Gastrocnemius medialis (tissue), 4 donors: ENCODE results near the gene SPIRE1. TPM values are rescaled to one million over a fixed set of nuclear protein-coding genes. Genes with fewer than 3 reads are reported as not detected.

Source experiments
- ATAC-seq, 2 donors: fragments of 150-250 bp; one replicate each; pipeline ENCODE4 v1.9.1; 2016
- DNase-seq, 2 donors: peaks; one replicate each; pipeline ENCODE4 v3.0.0-alpha.2; 2019
- H3K27ac ChIP-seq, 4 donors: fragments of 200-600 bp; sonication (generic); 1 replicate in 1 of 4; 2 replicates in 3 of 4; pipeline ENCODE4 v1.5.1; 2016 to 2018; ENCODE audit warnings: mild to moderate bottlenecking in 2 of 4, moderate library complexity in 1 of 4
- H3K27me3 ChIP-seq, 3 donors: fragments of 200-600 bp; sonication (generic) in 2 of 3; 1 replicate in 1 of 3; 2 replicates in 2 of 3; pipeline versions ENCODE4 v1.5.1 to v1.6.0; 2016 to 2019; ENCODE audit warnings: mild to moderate bottlenecking in 1 of 3, moderate library complexity in 1 of 3
- H3K36me3 ChIP-seq, 2 donors: fragments of 200-600 bp; sonication (generic) in 1 of 2; one replicate each; pipeline ENCODE4 v1.5.1; 2017 to 2018
- H3K4me1 ChIP-seq, 2 donors: fragments of 200-600 bp; sonication (generic) in 1 of 2; one replicate each; pipeline ENCODE4 v1.5.1; 2016 to 2017; ENCODE audit warnings: mild to moderate bottlenecking in 2 of 2
- H3K4me3 ChIP-seq, 4 donors: fragments of 200-600 bp; sonication (generic) in 3 of 4; 1 replicate in 1 of 4; 2 replicates in 3 of 4; pipeline ENCODE4 v1.5.1; 2016 to 2019; ENCODE audit warnings: mild to moderate bottlenecking in 2 of 4
- H3K9me3 ChIP-seq, 3 donors: fragments of 200-600 bp; sonication (generic) in 2 of 3; 1 replicate in 1 of 3; 2 replicates in 2 of 3; pipeline ENCODE4 v1.5.1; 2016 to 2019
- CTCF ChIP-seq, 5 experiments: fragments of 450-650 bp in 3 of 5; fragments of 200-600 bp in 2 of 5; sonication (generic) in 2 of 5; IDR thresholded peaks in 4 of 5; conservative IDR thresholded peaks in 1 of 5; 1 replicate in 4 of 5; 2 replicates in 1 of 5; pipeline ENCODE4 v1.5.1; 2016 to 2019; ENCODE audit warnings: antibody characterized with exemption in 5 of 5, mild to moderate bottlenecking in 3 of 5, moderate library complexity in 3 of 5
- POLR2A ChIP-seq, 2 donors: fragments of 450-650 bp; IDR thresholded peaks; one replicate each; pipeline ENCODE4 v1.6.1; 2017; ENCODE audit warnings: antibody characterized with exemption in 2 of 2, mild to moderate bottlenecking in 2 of 2, moderate library complexity in 2 of 2
- in situ Hi-C, 4 donors: fragments of 200-750 bp; cut with MboI; loops; one replicate each; pipeline versions ENCODE4 v1.15.0 to v1.8.0; 2017; ENCODE audit warnings: low sequenced_read_pairs in 4 of 4
- intact Hi-C: fragments of 100-400 bp; cut with DNase I; formaldehyde crosslinking; loops from one replicate; pipeline ENCODE4 v1.15.1; 2023; ENCODE audit warnings: low total_unique reads
- total RNA-seq, 4 donors: library from RNA; depleted of rRNA; stranded (reverse); fragments of >200 nt; gene quantifications; one replicate each; pipeline versions ENCODE4 v1.1.0 to v1.2.3, GENCODE V29; 2016

SPIRE1 gene
- total RNA-seq, 4 donors from 2014 or later = 48.3 to 82.7 (median 55.1) TPM

- H3K9me3 ChIP-seq = no peaks in the 10 kb centered on the region
- no peak for TF ChIP-seq CTCF (IDR thresholded peaks at IDR 0.05 in 4 of 5, conservative IDR thresholded peaks at IDR 0.05 in 1 of 5)
- no peak for TF ChIP-seq POLR2A (IDR thresholded peaks at IDR 0.05)
- ATAC-seq (no peak), DNase-seq (no peak)
- no peaks in the 10 kb centered on the region for H3K36me3 ChIP-seq
- H3K4me3 ChIP-seq = no peak overlapping the region
- no peaks in the 10 kb centered on the region for H3K27me3 ChIP-seq
- H3K4me1 ChIP-seq = no peaks in the 10 kb centered on the region
- intact Hi-C loops = no loop called here
- no peak overlapping the region for H3K27ac ChIP-seq
- in situ Hi-C loops = no loop called here
Observed at GRCh38 chr18:12470382-12471075, 187.4 kb downstream of the SPIRE1 start.

- peaks cover 0 to 5% of the 10 kb centered on the region in 2 donors for H3K36me3 ChIP-seq
- TF ChIP-seq CTCF (IDR thresholded peaks at IDR 0.05 in 4 of 5, conservative IDR thresholded peaks at IDR 0.05 in 1 of 5) (no peak), POLR2A (IDR thresholded peaks at IDR 0.05) (no peak)
- intact Hi-C loops (no loop called here), in situ Hi-C loops (no loop called here)
- no peak for ATAC-seq
- no peak for DNase-seq
- H3K27ac ChIP-seq = no peak overlapping the region
- H3K27me3 ChIP-seq = no peaks in the 10 kb centered on the region
- no peaks in the 10 kb centered on the region for H3K4me1 ChIP-seq
- H3K4me3 ChIP-seq = no peak overlapping the region
- H3K9me3 ChIP-seq = no peaks in the 10 kb centered on the region
Observed at GRCh38 chr18:12468445-12468844, 189.5 kb downstream of the SPIRE1 start.

GRCh38 chr18:12464731-12465130 is 193.2 kb downstream of the SPIRE1 start:
- H3K36me3 ChIP-seq = peaks cover 0 to 24% of the 10 kb centered on the region in 2 donors
- intact Hi-C loops (no loop called here), in situ Hi-C loops (no loop called here)
- no peaks in the 10 kb centered on the region for H3K27me3 ChIP-seq
- DNase-seq (no peak), ATAC-seq (no peak)
- TF ChIP-seq CTCF (IDR thresholded peaks at IDR 0.05 in 4 of 5, conservative IDR thresholded peaks at IDR 0.05 in 1 of 5) = no peak
- no peaks in the 10 kb centered on the region for H3K9me3 ChIP-seq
- H3K27ac ChIP-seq = no peak overlapping the region
- H3K4me1 ChIP-seq = no peaks in the 10 kb centered on the region
- H3K4me3 ChIP-seq = no peak overlapping the region

- Histone ChIP-seq H3K4me3 (no peak overlapping the region), H3K27me3 (no peaks in the 10 kb centered on the region), H3K4me1 (no peaks in the 10 kb centered on the region), H3K36me3 (peaks cover 0 to 37% of the 10 kb centered on the region in 2 donors), H3K9me3 (no peaks in the 10 kb centered on the region), H3K27ac (no peak overlapping the region)
- intact Hi-C loops = no loop called here
- DNase-seq = no peak
- no peak for TF ChIP-seq CTCF (IDR thresholded peaks at IDR 0.05 in 4 of 5, conservative IDR thresholded peaks at IDR 0.05 in 1 of 5)
- no peak for TF ChIP-seq POLR2A (IDR thresholded peaks at IDR 0.05)
- ATAC-seq = no peak
- in situ Hi-C loops = no loop called here
Observed at GRCh38 chr18:12463191-12463590, 194.7 kb downstream of the SPIRE1 start.

GRCh38 chr18:12462242-12462641 is 195.7 kb downstream of the SPIRE1 start:
- Histone ChIP-seq H3K27me3 (no peaks in the 10 kb centered on the region), H3K27ac (no peak overlapping the region), H3K36me3 (peaks cover 0 to 37% of the 10 kb centered on the region in 2 donors), H3K4me1 (no peaks in the 10 kb centered on the region), H3K9me3 (no peaks in the 10 kb centered on the region), H3K4me3 (no peak overlapping the region)
- intact Hi-C loops = no loop called here
- DNase-seq (no peak), ATAC-seq (no peak)
- in situ Hi-C loops = no loop called here
- TF ChIP-seq POLR2A (IDR thresholded peaks at IDR 0.05) (no peak), CTCF (IDR thresholded peaks at IDR 0.05 in 4 of 5, conservative IDR thresholded peaks at IDR 0.05 in 1 of 5) (no peak)
